SK-N-SH treated with all-trans-retinoic acid at 6 μM for 48 hours (cell line): ENCODE results near the gene SH3TC1.

Experiments
- ATAC-seq: fragments of 200-7000 bp; cut with Tn5 transposase; 3 replicates; pipeline ENCODE4 v1.9.1; 2020; ENCODE audit warnings: mild to moderate bottlenecking, moderate library complexity
- ARNTL ChIP-seq: fragments of 450-650 bp; formaldehyde crosslinking; IDR thresholded peaks from 2 replicates; pipeline ENCODE4 v1.5.0; 2020; ENCODE audit warnings: low read depth, mild to moderate bottlenecking, moderate library complexity, borderline replicate concordance
- BACH2 ChIP-seq: fragments of 250-450 bp; sonication (Bioruptor Pico); IDR thresholded peaks from 2 replicates; pipeline ENCODE4 v1.9.0; 2021; ENCODE audit warnings: mild to moderate bottlenecking, borderline replicate concordance
- CSDC2 ChIP-seq: fragments of 250-450 bp; sonication (Bioruptor Pico); IDR thresholded peaks from 2 replicates; pipeline ENCODE4 v1.5.0; 2020; ENCODE audit warnings: mild to moderate bottlenecking, moderate library complexity
- ESRRG ChIP-seq: fragments of 250-450 bp; sonication (Bioruptor Pico); IDR thresholded peaks from 2 replicates; pipeline ENCODE4 v1.6.1; 2021; ENCODE audit warnings: mild to moderate bottlenecking
- ISL1 ChIP-seq: fragments of 250-450 bp; sonication (Bioruptor Pico); IDR thresholded peaks from 2 replicates; pipeline ENCODE4 v2.1.2; 2022; ENCODE audit warnings: mild to moderate bottlenecking, moderate library complexity
- OSR1 ChIP-seq: fragments of 250-450 bp; sonication (Bioruptor Pico); IDR thresholded peaks from 2 replicates; pipeline ENCODE4 v1.8.0; 2022; ENCODE audit warnings: moderate library complexity, mild to moderate bottlenecking, inconsistent platforms
- PPARA ChIP-seq: fragments of 250-450 bp; sonication (Bioruptor Pico); IDR thresholded peaks from 2 replicates; pipeline ENCODE4 v1.5.0; 2020; ENCODE audit warnings: mild to moderate bottlenecking, borderline replicate concordance
- RARB ChIP-seq: fragments of 250-450 bp; sonication (Bioruptor Pico); IDR thresholded peaks from 2 replicates; pipeline ENCODE4 v1.8.0; 2021; ENCODE audit warnings: mild to moderate bottlenecking, moderate library complexity
- SNAI2 ChIP-seq: fragments of 250-450 bp; sonication (Bioruptor Pico); IDR thresholded peaks from 2 replicates; pipeline ENCODE4 v1.5.0; 2020; ENCODE audit warnings: mild to moderate bottlenecking, moderate library complexity
- TCF4 ChIP-seq: fragments of 250-450 bp; sonication (Bioruptor Pico); IDR thresholded peaks from 2 replicates; pipeline ENCODE4 v1.8.0; 2021; ENCODE audit warnings: mild to moderate bottlenecking, moderate library complexity, borderline replicate concordance
- TOX ChIP-seq: fragments of 250-450 bp; sonication (Bioruptor Pico); IDR thresholded peaks from 2 replicates; pipeline ENCODE4 v1.8.0; 2021; ENCODE audit warnings: mild to moderate bottlenecking, moderate library complexity, borderline replicate concordance
- ZC3H10 ChIP-seq: fragments of 250-450 bp; sonication (Bioruptor Pico); IDR thresholded peaks from 2 replicates; pipeline ENCODE4 v1.5.1; 2021; ENCODE audit warnings: mild to moderate bottlenecking, moderate library complexity
- ZFP3 ChIP-seq: fragments of 250-450 bp; sonication (Bioruptor Pico); IDR thresholded peaks from 2 replicates; pipeline ENCODE4 v1.5.0; 2020; ENCODE audit warnings: mild to moderate bottlenecking, moderate library complexity
- ZFP30 ChIP-seq: fragments of 450-650 bp; formaldehyde crosslinking; IDR thresholded peaks from 2 replicates; pipeline ENCODE4 v1.5.0; 2022; ENCODE audit warnings: mild to moderate bottlenecking, moderate library complexity
- ZNF565 ChIP-seq: fragments of 450-650 bp; formaldehyde crosslinking; conservative IDR thresholded peaks from 2 replicates; pipeline ENCODE4 v1.5.0; 2020; ENCODE audit warnings: low read depth, mild to moderate bottlenecking, moderate library complexity
- ZNF70 ChIP-seq: fragments of 450-650 bp; formaldehyde crosslinking; IDR thresholded peaks from 2 replicates; pipeline ENCODE4 v1.5.0; 2020; ENCODE audit warnings: mild to moderate bottlenecking, moderate library complexity
- ZNF8 ChIP-seq: fragments of 450-650 bp; formaldehyde crosslinking; IDR thresholded peaks from 2 replicates; pipeline ENCODE4 v1.5.0; 2020; ENCODE audit warnings: mild to moderate bottlenecking, moderate library complexity
- TF ChIP-seq, protein P1 (sequence below): fragments of 250-450 bp; sonication (Bioruptor Pico); IDR thresholded peaks from 2 replicates; pipeline ENCODE4 v1.8.0; 2021; ENCODE audit warnings: low read depth, mild to moderate bottlenecking, moderate library complexity, borderline replicate concordance
- TF ChIP-seq, protein P2 (sequence below): fragments of 250-450 bp; sonication (Bioruptor Pico); IDR thresholded peaks from 2 replicates; pipeline ENCODE4 v1.8.0; 2020; ENCODE audit warnings: mild to moderate bottlenecking, moderate library complexity, borderline replicate concordance
- TF ChIP-seq, protein P3 (sequence below): fragments of 250-450 bp; sonication (Bioruptor Pico); IDR thresholded peaks from 2 replicates; pipeline ENCODE4 v1.5.0; 2020; ENCODE audit warnings: mild to moderate bottlenecking, moderate library complexity
- TF ChIP-seq, protein P4 (sequence below): fragments of 250-450 bp; sonication (Bioruptor Pico); IDR thresholded peaks from 2 replicates; pipeline ENCODE4 v1.5.1; 2020; ENCODE audit warnings: low read depth, mild to moderate bottlenecking, moderate library complexity

The SH3TC1 gene

DNA sequence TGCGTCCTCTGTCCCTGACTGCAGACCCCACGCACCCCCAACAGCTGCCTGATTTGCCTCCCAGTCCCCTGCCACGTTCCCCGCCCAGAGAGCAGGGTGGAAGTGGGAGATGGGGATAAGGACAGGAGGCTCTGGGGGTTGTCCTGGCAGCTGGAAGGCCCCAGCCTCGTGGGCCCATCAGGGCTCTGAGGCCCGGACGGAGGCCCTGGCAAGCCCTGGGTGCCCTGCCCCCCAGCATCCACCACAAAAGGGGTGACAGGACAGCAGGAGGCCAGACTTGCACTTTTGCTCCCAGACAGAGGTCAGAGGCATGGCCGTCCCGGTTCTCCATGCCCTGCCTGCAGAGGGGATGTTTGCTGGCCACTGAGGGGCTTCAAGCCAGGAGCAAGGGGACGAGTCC is 4.7 kb downstream of the SH3TC1 start:
- no peak for TF ChIP-seq ESRRG (CRISPR knock-in tag)
- TF ChIP-seq ZFP3 (CRISPR knock-in tag): no peak
- no peak for TF ChIP-seq TCF4 (CRISPR knock-in tag)
- no peak for TF ChIP-seq RARB (CRISPR knock-in tag)

DNA sequence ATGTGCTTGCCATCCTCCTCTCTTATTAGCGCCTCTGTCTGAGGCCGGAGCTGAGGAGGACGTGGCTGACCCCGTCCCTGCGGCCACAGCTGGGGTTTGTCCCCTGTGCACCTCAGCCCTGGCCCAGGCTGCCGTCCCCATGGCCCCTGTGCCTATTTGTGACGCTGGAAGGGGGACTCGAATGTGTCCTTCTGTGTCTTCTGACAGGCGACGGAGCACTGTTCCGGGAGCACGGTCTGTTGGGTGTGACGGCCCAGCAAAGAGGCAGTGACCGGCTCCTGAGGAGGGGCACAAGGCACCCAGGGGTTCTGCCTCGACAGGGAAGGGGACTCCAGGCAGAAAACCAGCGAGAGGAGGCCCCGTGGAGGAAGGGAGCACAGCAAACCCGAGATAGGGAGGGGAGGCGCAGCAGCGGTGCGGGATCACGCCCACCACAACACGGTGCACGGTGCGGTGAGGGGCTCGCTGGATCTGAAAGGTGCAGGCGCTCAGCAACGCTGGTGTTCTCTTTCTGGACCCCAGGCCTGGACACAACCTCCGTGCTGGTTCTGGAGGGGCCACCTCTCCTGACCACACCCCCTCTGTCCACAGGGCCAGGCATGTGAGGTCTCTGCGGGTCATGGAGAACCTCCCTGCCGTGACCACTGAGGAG is 5.6 kb downstream of the SH3TC1 start:
- no peak for ATAC-seq
- TF ChIP-seq ZNF565 (no peak), ISL1 (no peak), TOX (no peak), ZC3H10 (no peak)
- TF ChIP-seq, all 23 proteins: peak for 0

More for the DNA sequence above, 4.7 kb downstream of the SH3TC1 start:
- no peak for ATAC-seq

DNA sequence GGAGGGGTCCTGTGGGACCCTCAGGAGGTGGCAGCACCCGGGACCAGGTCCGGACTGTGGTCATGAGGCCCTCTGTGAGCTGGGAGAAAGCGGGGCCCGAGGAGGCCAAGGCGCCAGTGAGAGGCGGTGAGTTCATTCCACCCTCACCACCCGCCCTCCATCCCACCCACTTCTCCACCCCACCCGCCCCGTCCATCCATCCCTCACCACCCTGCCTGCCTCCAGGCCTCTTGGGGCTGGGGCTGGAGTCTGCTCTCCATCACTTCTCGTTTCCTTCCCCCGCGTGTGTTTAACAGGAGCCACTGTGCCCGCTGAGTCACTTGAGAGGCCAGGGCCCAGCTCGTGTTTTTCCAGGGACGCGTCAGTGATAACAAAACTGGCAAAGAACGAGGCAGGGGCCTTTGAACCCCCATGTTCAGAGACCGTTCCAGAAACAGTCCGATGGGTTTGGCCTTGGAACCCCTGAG is 6.2 kb downstream of the SH3TC1 start:
- no peak for ATAC-seq
- TF ChIP-seq, protein P1, sequence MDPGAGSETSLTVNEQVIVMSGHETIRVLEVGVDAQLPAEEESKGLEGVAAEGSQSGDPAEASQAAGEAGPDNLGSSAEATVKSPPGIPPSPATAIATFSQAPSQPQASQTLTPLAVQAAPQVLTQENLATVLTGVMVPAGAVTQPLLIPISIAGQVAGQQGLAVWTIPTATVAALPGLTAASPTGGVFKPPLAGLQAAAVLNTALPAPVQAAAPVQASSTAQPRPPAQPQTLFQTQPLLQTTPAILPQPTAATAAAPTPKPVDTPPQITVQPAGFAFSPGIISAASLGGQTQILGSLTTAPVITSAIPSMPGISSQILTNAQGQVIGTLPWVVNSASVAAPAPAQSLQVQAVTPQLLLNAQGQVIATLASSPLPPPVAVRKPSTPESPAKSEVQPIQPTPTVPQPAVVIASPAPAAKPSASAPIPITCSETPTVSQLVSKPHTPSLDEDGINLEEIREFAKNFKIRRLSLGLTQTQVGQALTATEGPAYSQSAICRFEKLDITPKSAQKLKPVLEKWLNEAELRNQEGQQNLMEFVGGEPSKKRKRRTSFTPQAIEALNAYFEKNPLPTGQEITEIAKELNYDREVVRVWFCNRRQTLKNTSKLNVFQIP (CRISPR knock-in tag): no peak
- TF ChIP-seq PPARA: no peak
- no peak for TF ChIP-seq ZFP3 (CRISPR knock-in tag)
- TF ChIP-seq, all 23 proteins: peak for 0

DNA sequence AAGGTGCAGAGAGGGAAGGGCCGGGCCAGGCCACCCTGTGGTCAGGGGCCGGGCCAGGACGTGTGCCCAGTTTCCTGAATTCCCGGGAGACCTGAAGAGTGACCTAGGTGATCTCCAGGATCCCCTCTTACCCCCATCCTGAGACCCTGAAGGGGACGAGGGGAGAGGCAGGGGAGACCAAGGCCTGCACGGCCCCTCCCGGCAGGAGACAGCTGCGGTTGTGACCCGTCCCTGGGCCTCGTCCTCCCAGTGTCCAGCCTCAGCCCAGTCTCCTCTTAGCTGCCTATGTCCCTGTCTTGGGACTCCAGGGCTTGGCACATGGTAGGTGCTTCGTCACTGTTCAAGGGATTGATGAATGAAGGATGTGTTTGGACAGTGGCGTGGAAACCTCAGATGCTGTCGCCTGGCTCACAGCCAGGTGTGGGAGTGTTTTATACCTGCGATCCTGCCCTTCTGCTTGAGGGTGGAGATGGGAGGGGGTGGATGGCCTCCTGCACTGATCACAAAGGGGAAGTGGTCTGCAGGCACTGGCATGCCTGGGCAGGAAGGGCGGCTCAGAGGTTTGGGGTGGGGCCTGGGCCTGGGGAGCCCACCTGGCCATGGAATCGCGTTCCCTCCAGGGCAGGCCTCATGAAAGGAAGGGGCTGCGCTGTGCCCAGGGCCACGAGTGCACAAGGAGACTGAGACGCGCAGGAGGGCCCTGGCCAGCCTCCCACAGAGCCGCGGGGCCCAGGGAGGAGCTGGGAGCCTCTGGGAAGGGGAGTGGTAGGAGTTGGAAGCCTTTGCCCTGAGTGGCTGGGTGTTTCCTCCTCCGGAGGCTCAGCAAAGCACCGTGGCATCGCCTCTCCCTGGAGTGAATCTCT is 6.9 kb downstream of the SH3TC1 start:
- TF ChIP-seq OSR1 (no peak), PPARA (no peak), ZC3H10 (no peak)
- TF ChIP-seq, protein P2, sequence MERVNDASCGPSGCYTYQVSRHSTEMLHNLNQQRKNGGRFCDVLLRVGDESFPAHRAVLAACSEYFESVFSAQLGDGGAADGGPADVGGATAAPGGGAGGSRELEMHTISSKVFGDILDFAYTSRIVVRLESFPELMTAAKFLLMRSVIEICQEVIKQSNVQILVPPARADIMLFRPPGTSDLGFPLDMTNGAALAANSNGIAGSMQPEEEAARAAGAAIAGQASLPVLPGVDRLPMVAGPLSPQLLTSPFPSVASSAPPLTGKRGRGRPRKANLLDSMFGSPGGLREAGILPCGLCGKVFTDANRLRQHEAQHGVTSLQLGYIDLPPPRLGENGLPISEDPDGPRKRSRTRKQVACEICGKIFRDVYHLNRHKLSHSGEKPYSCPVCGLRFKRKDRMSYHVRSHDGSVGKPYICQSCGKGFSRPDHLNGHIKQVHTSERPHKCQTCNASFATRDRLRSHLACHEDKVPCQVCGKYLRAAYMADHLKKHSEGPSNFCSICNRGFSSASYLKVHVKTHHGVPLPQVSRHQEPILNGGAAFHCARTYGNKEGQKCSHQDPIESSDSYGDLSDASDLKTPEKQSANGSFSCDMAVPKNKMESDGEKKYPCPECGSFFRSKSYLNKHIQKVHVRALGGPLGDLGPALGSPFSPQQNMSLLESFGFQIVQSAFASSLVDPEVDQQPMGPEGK (CRISPR knock-in tag): no peak
- no peak for ATAC-seq

DNA sequence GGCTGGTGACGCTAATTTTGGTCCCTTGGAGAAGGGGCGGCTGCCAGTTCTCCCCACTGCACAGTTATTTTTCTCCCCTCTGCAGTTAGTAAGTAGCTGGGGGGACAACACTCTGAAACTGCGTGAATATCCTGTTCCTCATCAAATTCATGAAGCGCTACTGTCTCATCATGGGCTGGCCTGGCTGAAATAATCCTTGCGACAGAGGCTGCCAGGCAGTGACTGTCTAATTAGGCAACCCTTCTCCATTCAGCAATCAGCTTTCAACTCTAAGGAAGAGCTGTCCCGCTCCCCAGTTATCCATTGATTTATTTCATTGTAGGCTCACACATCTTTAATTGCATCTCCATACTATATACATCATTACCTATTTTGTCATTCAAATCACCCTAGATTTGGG is 8.2 kb downstream of the SH3TC1 start:
- ATAC-seq: no peak
- TF ChIP-seq, protein P3, sequence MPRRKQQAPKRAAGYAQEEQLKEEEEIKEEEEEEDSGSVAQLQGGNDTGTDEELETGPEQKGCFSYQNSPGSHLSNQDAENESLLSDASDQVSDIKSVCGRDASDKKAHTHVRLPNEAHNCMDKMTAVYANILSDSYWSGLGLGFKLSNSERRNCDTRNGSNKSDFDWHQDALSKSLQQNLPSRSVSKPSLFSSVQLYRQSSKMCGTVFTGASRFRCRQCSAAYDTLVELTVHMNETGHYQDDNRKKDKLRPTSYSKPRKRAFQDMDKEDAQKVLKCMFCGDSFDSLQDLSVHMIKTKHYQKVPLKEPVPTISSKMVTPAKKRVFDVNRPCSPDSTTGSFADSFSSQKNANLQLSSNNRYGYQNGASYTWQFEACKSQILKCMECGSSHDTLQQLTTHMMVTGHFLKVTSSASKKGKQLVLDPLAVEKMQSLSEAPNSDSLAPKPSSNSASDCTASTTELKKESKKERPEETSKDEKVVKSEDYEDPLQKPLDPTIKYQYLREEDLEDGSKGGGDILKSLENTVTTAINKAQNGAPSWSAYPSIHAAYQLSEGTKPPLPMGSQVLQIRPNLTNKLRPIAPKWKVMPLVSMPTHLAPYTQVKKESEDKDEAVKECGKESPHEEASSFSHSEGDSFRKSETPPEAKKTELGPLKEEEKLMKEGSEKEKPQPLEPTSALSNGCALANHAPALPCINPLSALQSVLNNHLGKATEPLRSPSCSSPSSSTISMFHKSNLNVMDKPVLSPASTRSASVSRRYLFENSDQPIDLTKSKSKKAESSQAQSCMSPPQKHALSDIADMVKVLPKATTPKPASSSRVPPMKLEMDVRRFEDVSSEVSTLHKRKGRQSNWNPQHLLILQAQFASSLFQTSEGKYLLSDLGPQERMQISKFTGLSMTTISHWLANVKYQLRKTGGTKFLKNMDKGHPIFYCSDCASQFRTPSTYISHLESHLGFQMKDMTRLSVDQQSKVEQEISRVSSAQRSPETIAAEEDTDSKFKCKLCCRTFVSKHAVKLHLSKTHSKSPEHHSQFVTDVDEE: no peak
- no peak for TF ChIP-seq TOX
- TF ChIP-seq ARNTL: no peak
- TF ChIP-seq SNAI2 (CRISPR knock-in tag): no peak
- no peak for TF ChIP-seq ZNF565
- TF ChIP-seq ESRRG (CRISPR knock-in tag): no peak
- TF ChIP-seq, protein P2 (CRISPR knock-in tag): no peak
- TF ChIP-seq ZNF8: no peak
- TF ChIP-seq CSDC2: no peak
- no peak for TF ChIP-seq ZFP30 (CRISPR knock-in tag)
- no peak for TF ChIP-seq ZNF70 (CRISPR knock-in tag)
- TF ChIP-seq, protein P1 (CRISPR knock-in tag): no peak
- no peak for TF ChIP-seq OSR1
- no peak for TF ChIP-seq BACH2 (CRISPR knock-in tag)
- TF ChIP-seq ZC3H10: no peak
- no peak for TF ChIP-seq ZFP3 (CRISPR knock-in tag)
- TF ChIP-seq, protein P4, sequence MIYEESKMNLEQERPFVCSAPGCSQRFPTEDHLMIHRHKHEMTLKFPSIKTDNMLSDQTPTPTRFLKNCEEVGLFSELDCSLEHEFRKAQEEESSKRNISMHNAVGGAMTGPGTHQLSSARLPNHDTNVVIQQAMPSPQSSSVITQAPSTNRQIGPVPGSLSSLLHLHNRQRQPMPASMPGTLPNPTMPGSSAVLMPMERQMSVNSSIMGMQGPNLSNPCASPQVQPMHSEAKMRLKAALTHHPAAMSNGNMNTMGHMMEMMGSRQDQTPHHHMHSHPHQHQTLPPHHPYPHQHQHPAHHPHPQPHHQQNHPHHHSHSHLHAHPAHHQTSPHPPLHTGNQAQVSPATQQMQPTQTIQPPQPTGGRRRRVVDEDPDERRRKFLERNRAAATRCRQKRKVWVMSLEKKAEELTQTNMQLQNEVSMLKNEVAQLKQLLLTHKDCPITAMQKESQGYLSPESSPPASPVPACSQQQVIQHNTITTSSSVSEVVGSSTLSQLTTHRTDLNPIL (CRISPR knock-in tag): no peak
- no peak for TF ChIP-seq TCF4 (CRISPR knock-in tag)
- TF ChIP-seq RARB (CRISPR knock-in tag): no peak
